Measurements from ENCODE around the gene MRPS18A. TPM values are rescaled to one million over a fixed set of nuclear protein-coding genes. Genes with fewer than 3 reads are reported as not detected.

The MRPS18A gene
- total and polyA plus RNA-seq, 9 of the 15 experiments (the other 6 are each of a cell fraction or from before 2014, with no cell fraction given): 87.5 to 243 (median 125) TPM

- ATAC-seq: no peak
- POLR2A ChIA-PET: interaction anchor here (0.7 to 7.9 kb wide), 7 partner anchors 9 to 442 kb away, joined by 3 to 135 read pairs (median 3); no protein-coding TSS in a partner anchor
- in situ Hi-C loops (cut with MboI) (no loop called here), intact Hi-C loops (cut with micrococcal nuclease) (loop anchor here (5.0 kb wide), 2 partner anchors 42 to 502 kb away; partner anchors contain the start of genes MRPL14 and TMEM63B)
- no peak overlapping the region for H3K4me3 ChIP-seq
- no peaks in the 10 kb centered on the region; a peak in 1 of 5 replicates for H3K27me3 ChIP-seq (ENCODE audit: control insufficient read depth in 2 of 2, insufficient read depth in 2 of 2, low read length in 2 of 2)
- H3K9me1 ChIP-seq (ENCODE audit: control insufficient read depth, insufficient read depth, low read length): peaks cover 13% of the 10 kb centered on the region
- FAIRE-seq: no peak
- H3K79me2 ChIP-seq (ENCODE audit: control insufficient read depth, insufficient read depth, low read length): peaks cover 61% of the 10 kb centered on the region
- H2AFZ ChIP-seq (ENCODE audit: low read depth, low read length): no peak overlapping the region
- WGBS (ENCODE audit: insufficient coverage, low coverage, missing lambda C conversion rate): 92% methylated on average over 16 of the region's 16 CpGs
- peak overlapping the region; percentile 99; the same call in 2 of the 3 replicates for H3K27ac ChIP-seq (ENCODE audit: extremely low read depth, low read depth, low read length)
- H3K9me3 ChIP-seq (replicated peaks; ENCODE audit: control insufficient read depth, insufficient read depth, low read depth, low read length): no peaks in the 10 kb centered on the region
- peak in 2 of 4 experiments; percentile 43 to 52 for DNase-seq (ENCODE audit: extremely low read depth in 1 of 4, low spot score in 3 of 4)
- BruUV-seq (replicated peaks): no TSS peak
- peak overlapping the region; percentile 69 to 99; a peak in 2 of 4 replicates for H3K9ac ChIP-seq (ENCODE audit: insufficient read depth in 1 of 2, low read depth in 2 of 2, low read length in 2 of 2)
- CTCF ChIA-PET (ENCODE audit: low intra/inter-chr PET ratio): no interaction called here
- H4K20me1 ChIP-seq (replicated peaks; ENCODE audit: control insufficient read depth, insufficient read depth, low read length): 0 out of 2 replicates have a peak, but pooled peaks cover 7% of the 10 kb centered on the region
- H3K4me1 ChIP-seq (replicated peaks in 1 of 2; ENCODE audit: control insufficient read depth in 2 of 2, insufficient read depth in 2 of 2, low read length in 2 of 2): peaks cover 23 to 30% of the 10 kb centered on the region in 2 experiments
- H3K4me2 ChIP-seq (ENCODE audit: insufficient read depth, low read length): peak overlapping the region; percentile 98
- peaks cover 71% of the 10 kb centered on the region for H3K36me3 ChIP-seq (ENCODE audit: control insufficient read depth, insufficient read depth, low read length)
- TF ChIP-seq ZNF583 (CRISPR knock-in tag; IDR thresholded peaks at IDR 0.05) (peak; percentile 69; the same call in 1 of the 2 replicates), SRSF7 (optimal IDR thresholded peaks at IDR 0.05; ENCODE audit: low read depth, low read length) (no peak), ZBTB1 (CRISPR knock-in tag; IDR thresholded peaks at IDR 0.05; ENCODE audit: borderline replicate concordance, low read depth) (no peak), ZNF695 (CRISPR knock-in tag; IDR thresholded peaks at IDR 0.05) (no peak), HNRNPL (IDR thresholded peaks at IDR 0.05; ENCODE audit: low read depth, low read length) (no peak), SP2 (IDR thresholded peaks at IDR 0.05; ENCODE audit: extremely low read depth, low read depth, low read length, poor library complexity, severe bottlenecking) (no peak), ESRRA (IDR thresholded peaks at IDR 0.05; ENCODE audit: borderline replicate concordance, low read depth) (no peak), SPI1 (IDR thresholded peaks at IDR 0.05; ENCODE audit: borderline replicate concordance, low read depth, low read length) (no peak), PCBP2 (IDR thresholded peaks at IDR 0.05; ENCODE audit: low read depth, low read length, poor library complexity, severe bottlenecking) (no peak)
- TF ChIP-seq, protein P1, sequence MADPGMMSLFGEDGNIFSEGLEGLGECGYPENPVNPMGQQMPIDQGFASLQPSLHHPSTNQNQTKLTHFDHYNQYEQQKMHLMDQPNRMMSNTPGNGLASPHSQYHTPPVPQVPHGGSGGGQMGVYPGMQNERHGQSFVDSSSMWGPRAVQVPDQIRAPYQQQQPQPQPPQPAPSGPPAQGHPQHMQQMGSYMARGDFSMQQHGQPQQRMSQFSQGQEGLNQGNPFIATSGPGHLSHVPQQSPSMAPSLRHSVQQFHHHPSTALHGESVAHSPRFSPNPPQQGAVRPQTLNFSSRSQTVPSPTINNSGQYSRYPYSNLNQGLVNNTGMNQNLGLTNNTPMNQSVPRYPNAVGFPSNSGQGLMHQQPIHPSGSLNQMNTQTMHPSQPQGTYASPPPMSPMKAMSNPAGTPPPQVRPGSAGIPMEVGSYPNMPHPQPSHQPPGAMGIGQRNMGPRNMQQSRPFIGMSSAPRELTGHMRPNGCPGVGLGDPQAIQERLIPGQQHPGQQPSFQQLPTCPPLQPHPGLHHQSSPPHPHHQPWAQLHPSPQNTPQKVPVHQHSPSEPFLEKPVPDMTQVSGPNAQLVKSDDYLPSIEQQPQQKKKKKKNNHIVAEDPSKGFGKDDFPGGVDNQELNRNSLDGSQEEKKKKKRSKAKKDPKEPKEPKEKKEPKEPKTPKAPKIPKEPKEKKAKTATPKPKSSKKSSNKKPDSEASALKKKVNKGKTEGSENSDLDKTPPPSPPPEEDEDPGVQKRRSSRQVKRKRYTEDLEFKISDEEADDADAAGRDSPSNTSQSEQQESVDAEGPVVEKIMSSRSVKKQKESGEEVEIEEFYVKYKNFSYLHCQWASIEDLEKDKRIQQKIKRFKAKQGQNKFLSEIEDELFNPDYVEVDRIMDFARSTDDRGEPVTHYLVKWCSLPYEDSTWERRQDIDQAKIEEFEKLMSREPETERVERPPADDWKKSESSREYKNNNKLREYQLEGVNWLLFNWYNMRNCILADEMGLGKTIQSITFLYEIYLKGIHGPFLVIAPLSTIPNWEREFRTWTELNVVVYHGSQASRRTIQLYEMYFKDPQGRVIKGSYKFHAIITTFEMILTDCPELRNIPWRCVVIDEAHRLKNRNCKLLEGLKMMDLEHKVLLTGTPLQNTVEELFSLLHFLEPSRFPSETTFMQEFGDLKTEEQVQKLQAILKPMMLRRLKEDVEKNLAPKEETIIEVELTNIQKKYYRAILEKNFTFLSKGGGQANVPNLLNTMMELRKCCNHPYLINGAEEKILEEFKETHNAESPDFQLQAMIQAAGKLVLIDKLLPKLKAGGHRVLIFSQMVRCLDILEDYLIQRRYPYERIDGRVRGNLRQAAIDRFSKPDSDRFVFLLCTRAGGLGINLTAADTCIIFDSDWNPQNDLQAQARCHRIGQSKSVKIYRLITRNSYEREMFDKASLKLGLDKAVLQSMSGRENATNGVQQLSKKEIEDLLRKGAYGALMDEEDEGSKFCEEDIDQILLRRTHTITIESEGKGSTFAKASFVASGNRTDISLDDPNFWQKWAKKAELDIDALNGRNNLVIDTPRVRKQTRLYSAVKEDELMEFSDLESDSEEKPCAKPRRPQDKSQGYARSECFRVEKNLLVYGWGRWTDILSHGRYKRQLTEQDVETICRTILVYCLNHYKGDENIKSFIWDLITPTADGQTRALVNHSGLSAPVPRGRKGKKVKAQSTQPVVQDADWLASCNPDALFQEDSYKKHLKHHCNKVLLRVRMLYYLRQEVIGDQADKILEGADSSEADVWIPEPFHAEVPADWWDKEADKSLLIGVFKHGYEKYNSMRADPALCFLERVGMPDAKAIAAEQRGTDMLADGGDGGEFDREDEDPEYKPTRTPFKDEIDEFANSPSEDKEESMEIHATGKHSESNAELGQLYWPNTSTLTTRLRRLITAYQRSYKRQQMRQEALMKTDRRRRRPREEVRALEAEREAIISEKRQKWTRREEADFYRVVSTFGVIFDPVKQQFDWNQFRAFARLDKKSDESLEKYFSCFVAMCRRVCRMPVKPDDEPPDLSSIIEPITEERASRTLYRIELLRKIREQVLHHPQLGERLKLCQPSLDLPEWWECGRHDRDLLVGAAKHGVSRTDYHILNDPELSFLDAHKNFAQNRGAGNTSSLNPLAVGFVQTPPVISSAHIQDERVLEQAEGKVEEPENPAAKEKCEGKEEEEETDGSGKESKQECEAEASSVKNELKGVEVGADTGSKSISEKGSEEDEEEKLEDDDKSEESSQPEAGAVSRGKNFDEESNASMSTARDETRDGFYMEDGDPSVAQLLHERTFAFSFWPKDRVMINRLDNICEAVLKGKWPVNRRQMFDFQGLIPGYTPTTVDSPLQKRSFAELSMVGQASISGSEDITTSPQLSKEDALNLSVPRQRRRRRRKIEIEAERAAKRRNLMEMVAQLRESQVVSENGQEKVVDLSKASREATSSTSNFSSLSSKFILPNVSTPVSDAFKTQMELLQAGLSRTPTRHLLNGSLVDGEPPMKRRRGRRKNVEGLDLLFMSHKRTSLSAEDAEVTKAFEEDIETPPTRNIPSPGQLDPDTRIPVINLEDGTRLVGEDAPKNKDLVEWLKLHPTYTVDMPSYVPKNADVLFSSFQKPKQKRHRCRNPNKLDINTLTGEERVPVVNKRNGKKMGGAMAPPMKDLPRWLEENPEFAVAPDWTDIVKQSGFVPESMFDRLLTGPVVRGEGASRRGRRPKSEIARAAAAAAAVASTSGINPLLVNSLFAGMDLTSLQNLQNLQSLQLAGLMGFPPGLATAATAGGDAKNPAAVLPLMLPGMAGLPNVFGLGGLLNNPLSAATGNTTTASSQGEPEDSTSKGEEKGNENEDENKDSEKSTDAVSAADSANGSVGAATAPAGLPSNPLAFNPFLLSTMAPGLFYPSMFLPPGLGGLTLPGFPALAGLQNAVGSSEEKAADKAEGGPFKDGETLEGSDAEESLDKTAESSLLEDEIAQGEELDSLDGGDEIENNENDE (IDR thresholded peaks at IDR 0.05; ENCODE audit: low read depth, low read length): no peak
Observed at GRCh38 chr6:43625393-43625992, 62.1 kb downstream of the MRPS18A start.
